ENCODE data around the gene KLF16.

Gene KLF16

GRCh38 chr19:1845642-1846041 is 17.7 kb downstream of the KLF16 start:
- H3K4me3 ChIP-seq (ENCODE audit: control insufficient read depth, low read depth, low read length), result no peak overlapping the region
- TF ChIP-seq CTCF (IDR thresholded peaks at IDR 0.05; ENCODE audit: control insufficient read depth, insufficient read depth, low read depth, low read length, missing control alignments), result no peak
- no peak for DNase-seq (ENCODE audit: low read depth)

DNA sequence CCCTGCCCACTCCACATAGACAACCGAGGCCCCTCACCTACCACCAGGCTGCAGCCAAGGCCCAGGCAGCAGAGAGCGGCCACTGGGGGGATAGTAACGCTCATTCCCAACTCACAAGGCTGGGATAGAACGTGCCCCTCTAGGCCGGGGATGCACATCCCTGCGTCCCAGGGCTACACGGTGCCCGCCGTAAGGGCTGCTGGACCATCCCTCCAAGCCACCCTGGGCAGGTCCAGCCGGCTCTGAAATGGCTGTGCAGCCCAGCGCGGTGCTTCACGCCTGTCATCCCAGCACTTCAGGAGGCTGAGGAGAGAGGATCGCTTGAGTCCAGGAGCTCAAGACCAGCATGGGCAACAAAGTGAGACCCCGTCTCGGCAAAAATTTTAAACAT is 18.3 kb downstream of the KLF16 start:
- H3K4me3 ChIP-seq (ENCODE audit: control insufficient read depth, low read depth, low read length), result no peak overlapping the region
- no peak for TF ChIP-seq CTCF (IDR thresholded peaks at IDR 0.05; ENCODE audit: control insufficient read depth, insufficient read depth, low read depth, low read length, missing control alignments)
- no peak for DNase-seq (ENCODE audit: low read depth)

DNA sequence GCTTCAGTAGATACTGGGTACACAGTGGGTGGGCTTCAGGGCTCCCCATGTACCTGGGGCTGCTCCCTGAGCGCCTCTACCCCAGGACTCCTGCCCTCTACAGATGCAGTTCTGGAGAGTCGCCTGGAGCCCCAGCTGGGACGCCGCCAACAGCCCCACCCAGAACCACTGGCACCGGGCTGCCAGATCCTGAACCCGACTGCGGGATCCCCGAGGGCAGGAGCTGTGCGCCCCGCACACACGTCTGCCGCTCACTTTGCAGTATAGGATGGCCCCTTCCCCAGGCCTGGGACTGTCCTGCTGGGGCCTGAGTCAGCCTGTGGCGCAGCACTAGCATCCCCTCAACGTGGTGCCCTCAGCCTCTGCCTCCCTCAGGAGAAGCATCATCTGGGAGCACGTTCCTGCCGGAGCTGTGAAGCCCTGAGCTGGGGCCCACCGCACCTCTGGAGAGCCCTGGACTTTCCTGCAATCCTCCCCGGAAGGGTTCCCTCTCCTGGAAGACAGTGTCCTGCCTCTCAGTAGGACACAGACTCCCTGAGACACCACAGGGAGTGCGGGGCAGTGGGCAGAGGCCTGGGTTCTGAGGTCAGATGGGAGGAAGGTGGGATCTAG is 18.8 kb downstream of the KLF16 start:
- no peak for TF ChIP-seq CTCF (IDR thresholded peaks at IDR 0.05; ENCODE audit: control insufficient read depth, insufficient read depth, low read depth, low read length, missing control alignments)
- no peak for DNase-seq (ENCODE audit: low read depth)
- H3K4me3 ChIP-seq (ENCODE audit: control insufficient read depth, low read depth, low read length), result no peak overlapping the region

GRCh38 chr19:1843646-1844394 is 19.6 kb downstream of the KLF16 start:
- DNase-seq (ENCODE audit: low read depth), result no peak
- no peak overlapping the region for H3K4me3 ChIP-seq (ENCODE audit: control insufficient read depth, low read depth, low read length)
- TF ChIP-seq CTCF (IDR thresholded peaks at IDR 0.05; ENCODE audit: control insufficient read depth, insufficient read depth, low read depth, low read length, missing control alignments), result no peak

- DNase-seq (ENCODE audit: low read depth), result no peak
- TF ChIP-seq CTCF (IDR thresholded peaks at IDR 0.05; ENCODE audit: control insufficient read depth, insufficient read depth, low read depth, low read length, missing control alignments), result no peak
- no peak overlapping the region for H3K4me3 ChIP-seq (ENCODE audit: control insufficient read depth, low read depth, low read length)
Observed at GRCh38 chr19:1843116-1843515, 20.3 kb downstream of the KLF16 start.

GRCh38 chr19:1841209-1841924 is 22.0 kb downstream of the KLF16 start:
- no peak for TF ChIP-seq CTCF (IDR thresholded peaks at IDR 0.05; ENCODE audit: control insufficient read depth, insufficient read depth, low read depth, low read length, missing control alignments)
- H3K4me3 ChIP-seq (ENCODE audit: control insufficient read depth, low read depth, low read length), result no peak overlapping the region
- no peak for DNase-seq (ENCODE audit: low read depth)
